Amniotic epithelial cell (primary cell): ENCODE measurements around the gene PPP2R1B.
A peak's percentile ranks its signal among the peaks of the same experiment; 100 is the strongest.
"Not testable (repeated sequence)": the region's sequence is repeated elsewhere in the genome, so short reads cannot be mapped to it uniquely, and the experiment has no call there.

ENCODE experiments used
- DNase-seq: peaks from one replicate; pipeline ENCODE4 v3.0.0-alpha.2; 2010; ENCODE audit warnings: low read depth

Gene PPP2R1B

GRCh38 chr11:111726301-111726713 lies 39.9 kb downstream of the PPP2R1B start:
- no peak for DNase-seq

GRCh38 chr11:111725621-111726020 lies 40.6 kb downstream of the PPP2R1B start:
- no peak for DNase-seq

DNA sequence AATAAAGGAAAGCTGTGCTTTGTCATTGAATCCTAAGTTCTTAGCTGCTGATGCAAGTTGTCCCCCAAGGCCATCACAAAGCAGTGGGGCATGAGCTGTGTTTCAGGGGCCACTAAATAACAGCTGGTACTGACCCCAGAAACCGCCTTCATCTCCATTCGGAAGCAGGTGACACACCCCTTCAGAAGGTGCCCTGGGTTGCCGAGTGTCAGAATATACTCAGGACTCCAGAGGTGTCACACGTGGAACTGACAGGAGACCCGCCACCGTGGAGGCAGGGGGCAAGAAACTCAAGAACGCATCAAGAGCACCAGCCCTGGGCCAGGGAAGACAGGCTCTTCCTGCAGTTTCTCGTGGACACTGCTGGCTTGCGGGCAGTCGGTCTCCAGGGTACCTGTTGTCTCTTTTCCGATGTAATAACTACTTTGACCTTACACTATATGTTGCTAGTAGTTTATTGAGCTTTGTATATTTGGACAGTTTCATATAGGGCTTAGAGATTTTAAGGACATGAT lies 41.5 kb downstream of the PPP2R1B start:
- no peak for DNase-seq

DNA sequence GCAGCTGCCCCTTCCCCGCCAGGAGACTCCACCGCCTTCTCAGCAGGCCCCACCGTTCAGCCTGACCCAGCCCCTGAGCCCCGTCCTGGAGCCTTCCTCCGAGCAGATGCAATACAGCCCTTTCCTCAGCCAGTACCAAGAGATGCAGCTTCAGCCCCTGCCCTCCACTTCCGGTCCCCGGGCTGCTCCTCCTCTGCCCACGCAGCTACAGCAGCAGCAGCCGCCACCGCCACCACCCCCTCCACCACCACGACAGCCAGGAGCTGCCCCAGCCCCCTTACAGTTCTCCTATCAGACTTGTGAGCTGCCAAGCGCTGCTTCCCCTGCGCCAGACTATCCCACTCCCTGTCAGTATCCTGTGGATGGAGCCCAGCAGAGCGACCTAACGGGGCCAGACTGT lies 42.6 kb downstream of the PPP2R1B start:
- DNase-seq = no peak

GRCh38 chr11:111722501-111722900 lies 43.7 kb downstream of the PPP2R1B start:
- DNase-seq = no peak

DNA sequence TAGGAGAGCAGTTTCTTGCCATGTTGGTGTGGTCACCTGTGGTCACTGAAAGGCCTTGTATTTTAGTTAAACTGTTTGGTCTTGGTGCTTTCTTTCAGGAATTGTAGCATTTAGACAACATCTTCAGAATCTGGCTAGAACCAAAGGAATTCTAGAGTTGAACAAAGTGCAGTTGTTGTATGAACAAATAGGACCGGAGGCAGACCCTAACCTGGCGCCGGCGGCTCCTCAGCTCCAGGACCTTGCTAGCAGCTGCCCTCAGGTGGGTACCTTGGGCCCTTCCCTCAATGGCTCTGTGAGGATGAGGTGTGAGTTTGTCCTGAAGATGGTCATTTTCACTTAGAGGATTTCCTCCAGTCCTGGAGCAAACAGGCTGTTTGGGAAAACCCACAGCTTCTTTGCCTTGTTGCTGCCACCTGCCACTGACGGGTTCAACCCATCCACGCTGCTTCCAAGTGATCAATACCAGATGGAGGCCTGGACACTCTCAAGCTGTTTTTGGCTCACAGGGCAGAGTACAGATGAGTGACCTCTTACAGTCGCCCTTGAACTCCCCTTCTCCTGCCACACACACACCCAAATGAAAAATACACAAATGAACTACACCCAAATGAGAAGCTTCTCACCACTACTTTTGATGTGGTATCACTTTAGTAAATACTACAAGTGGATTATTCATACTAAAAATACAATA lies 45.2 kb downstream of the PPP2R1B start:
- DNase-seq = no peak

DNA sequence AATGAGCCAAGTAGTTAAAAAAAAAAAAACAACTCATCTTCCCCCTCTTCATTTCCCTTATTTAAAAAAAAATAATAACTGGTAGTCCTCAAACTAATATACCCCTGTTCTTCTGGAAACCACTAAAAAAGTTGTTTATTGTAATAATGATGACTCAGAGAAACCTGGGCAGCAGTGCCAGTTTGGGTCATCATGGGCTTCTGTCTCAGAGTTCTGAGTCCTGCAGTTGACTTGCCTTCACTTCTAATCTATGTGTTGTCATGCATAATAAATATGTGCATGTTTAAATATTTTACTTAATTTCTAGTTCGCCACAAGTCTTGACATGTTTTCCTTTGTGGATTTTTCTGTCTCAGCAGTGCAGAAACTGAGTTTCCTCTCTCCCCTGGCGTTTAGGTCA lies 46.8 kb downstream of the PPP2R1B start:
- peak; percentile 50 for DNase-seq

DNA sequence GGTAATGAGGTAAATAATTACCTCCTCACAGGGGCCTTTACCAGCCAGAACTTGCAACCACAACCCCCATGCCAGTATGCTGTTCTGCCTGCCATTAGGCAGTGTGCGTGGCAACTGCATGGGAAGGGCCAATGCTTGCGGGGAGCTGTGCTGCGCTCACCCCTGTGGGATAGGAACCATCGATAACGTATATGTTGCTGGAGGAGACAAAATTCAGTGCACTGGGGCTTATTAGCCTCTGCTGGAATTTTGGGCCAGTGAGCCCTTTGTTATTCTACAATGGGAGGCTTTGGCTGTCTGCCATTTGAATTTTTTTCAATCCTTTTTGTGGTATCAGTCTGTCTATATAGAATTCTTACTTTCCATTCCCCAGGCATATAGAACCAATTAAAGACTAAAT lies 47.3 kb downstream of the PPP2R1B start:
- DNase-seq = no peak

DNA sequence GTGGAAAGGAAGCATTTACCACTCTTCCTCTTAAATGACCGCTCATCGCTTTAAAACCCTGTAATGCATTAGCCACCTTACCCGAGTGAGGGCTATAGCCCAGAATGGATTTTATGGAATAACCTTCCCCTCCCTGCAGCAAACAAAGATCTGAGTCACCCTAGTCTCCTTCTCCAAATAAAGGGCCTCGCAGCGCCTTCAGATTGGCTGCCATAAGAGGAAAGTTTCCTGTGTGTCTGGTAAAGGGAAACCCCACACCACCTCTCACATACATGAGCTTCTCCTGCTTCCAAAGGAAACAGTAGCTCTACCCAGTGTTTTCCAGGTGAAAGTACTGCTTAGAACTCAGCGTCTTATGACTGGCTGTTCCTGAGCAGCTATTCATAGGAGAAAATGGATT lies 47.8 kb downstream of the PPP2R1B start:
- DNase-seq = no peak

- DNase-seq = not testable (repeated sequence)
Measured at GRCh38 chr11:111717660-111718059, 48.5 kb downstream of the PPP2R1B start.

GRCh38 chr11:111715142-111715816 lies 50.9 kb downstream of the PPP2R1B start:
- no peak for DNase-seq

GRCh38 chr11:111714522-111714921 lies 51.7 kb downstream of the PPP2R1B start:
- DNase-seq = no peak

DNA sequence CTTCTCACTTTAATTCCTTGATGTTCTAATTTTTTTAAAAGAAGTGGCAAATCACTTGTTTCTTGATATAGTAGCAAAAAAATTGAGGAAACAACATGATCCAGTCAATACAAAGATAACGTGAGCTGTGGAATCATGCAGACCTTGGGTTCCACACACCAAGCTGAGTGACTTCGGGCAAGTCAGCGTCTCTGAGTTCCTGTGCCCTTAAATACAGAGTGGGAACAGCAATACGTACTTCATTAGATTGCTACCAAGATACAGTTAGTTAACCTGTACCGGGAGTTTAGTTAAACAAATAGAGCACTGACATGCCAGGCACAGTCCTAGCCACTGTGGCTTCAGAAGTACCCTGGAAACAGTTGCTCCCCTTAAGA lies 58.5 kb downstream of the PPP2R1B start:
- no peak for DNase-seq

GRCh38 chr11:111707039-111707690 lies 59.0 kb downstream of the PPP2R1B start:
- peak; percentile 71 for DNase-seq

GRCh38 chr11:111703576-111703975 lies 62.6 kb downstream of the PPP2R1B start:
- no peak for DNase-seq

DNA sequence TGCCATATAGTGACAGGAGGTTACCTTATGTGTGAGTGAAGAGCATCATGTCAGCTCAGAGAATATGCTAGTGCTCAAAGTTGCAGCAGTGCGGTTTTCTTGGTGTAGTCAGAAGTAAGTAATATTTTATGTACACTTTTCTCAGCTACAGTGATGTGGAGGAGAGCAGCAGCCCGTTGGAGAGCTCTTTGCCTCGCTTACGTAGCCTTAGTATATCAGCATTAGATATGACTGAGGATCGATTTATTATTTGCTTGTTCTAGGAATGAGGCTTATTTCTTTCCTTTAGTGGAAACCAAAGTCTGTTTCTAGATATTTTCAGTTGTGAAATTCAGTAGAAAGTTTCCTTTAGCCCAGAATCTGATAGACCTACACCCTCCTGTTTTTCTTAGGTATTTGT lies 63.6 kb downstream of the PPP2R1B start:
- no peak for DNase-seq

GRCh38 chr11:111700162-111700561 lies 66.0 kb downstream of the PPP2R1B start:
- DNase-seq = no peak

GRCh38 chr11:111699579-111700156 lies 66.5 kb downstream of the PPP2R1B start:
- DNase-seq = no peak

DNA sequence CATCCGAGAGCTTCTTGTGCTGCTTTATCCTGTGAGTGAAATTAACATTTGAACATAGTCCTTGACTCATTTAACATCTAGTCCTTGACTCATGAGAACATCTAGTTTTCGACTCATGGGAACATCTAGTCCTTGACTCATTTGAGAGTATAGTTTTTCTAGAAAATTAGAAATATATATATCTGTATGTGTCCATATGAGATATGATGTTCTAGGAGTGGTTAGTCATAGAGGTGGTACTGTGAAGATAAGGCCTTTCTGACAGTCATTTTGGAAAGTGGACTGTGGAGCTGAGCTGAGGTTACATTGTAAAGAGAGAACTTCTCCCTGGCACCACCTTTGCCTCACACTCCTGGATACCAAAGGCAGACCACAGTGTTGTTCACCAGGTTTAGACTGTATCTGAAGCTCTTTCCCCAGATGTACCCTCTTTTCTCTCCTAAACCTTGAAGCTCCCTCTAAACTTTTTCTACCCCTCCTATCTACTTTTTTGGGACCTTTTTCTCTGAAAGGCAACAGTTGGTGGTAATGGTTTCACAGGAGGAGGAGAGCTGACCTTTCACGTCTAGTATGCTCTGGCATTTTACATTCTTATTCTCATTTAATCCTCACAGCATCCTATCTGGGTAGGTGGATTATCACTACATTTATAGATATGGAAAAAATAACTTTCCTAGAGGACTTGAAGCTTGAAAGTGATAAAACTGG lies 67.2 kb downstream of the PPP2R1B start:
- peak; percentile 77 for DNase-seq

GRCh38 chr11:111697933-111698371 lies 68.2 kb downstream of the PPP2R1B start:
- DNase-seq = no peak

DNA sequence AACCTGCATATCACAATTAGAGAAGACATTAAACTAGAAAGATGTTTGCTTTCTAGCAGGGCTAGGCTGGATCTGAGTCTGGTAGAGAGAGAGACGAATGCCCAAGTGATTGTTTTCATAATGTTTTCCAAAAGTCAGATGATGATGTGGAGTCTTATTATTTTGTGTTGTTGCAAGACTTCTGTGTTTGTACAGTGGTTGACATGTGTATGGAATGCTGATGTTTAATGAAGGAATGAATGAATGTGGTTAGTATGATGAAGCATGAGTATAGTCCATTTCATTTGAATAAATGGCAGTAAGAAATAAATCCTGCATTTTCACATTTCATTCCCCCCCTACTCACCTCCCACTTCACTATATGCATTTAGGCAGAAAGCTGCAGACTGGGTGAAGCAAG lies 69.6 kb downstream of the PPP2R1B start:
- DNase-seq = peak; percentile 83

DNA sequence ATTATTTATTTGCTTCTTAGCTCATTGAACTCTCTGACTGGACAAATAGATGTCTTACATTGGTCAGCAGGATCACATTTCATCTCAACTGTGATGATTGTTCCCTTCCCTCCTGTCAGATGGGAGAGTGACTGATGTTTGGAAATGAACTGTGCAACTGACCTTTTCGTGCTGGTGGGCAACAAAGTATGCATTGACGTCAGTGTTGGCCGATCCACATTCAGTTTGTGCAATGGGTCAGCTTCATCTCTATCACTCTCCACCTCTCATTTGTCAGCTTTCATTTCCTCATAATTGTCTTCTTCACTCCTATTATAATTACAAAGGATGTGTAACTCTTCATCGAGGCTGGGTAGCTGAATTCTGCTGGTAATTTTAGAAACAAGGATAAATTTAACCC lies 71.3 kb downstream of the PPP2R1B start:
- DNase-seq = peak; percentile 93
